Tibial artery (tissue), 4 donors: Measurements from ENCODE around the gene SLC6A17.
A peak's percentile ranks its signal among the peaks of the same experiment; 100 is the strongest.

Experiments used
- DNase-seq, 2 donors: peaks; one replicate each; pipeline ENCODE4 v3.0.0-alpha.2; 2019
- H3K27ac ChIP-seq, 2 donors: fragments of 200-600 bp; sonication (generic) in 1 of 2; 1 replicate in 1 of 2; 2 replicates in 1 of 2; pipeline ENCODE4 v1.5.1; 2018 to 2019; ENCODE audit warnings: mild to moderate bottlenecking in 1 of 2
- H3K27me3 ChIP-seq, 2 donors: fragments of 200-600 bp; sonication (generic) in 1 of 2; one replicate each; pipeline versions ENCODE4 v1.5.1 to v1.6.0; 2016 to 2019
- H3K36me3 ChIP-seq, 3 donors: fragments of 200-600 bp; sonication (generic) in 2 of 3; one replicate each; pipeline ENCODE4 v1.5.1; 2016 to 2019; ENCODE audit warnings: mild to moderate bottlenecking in 2 of 3
- H3K4me1 ChIP-seq, 4 donors: fragments of 200-600 bp; sonication (generic) in 2 of 4; 1 replicate in 3 of 4; 2 replicates in 1 of 4; pipeline ENCODE4 v1.5.1; 2016 to 2019
- H3K4me3 ChIP-seq, 2 donors: fragments of 200-600 bp; sonication (generic) in 1 of 2; 1 replicate in 1 of 2; 2 replicates in 1 of 2; pipeline ENCODE4 v1.5.1; 2018 to 2019; ENCODE audit warnings: mild to moderate bottlenecking in 2 of 2
- H3K9me3 ChIP-seq, 3 donors: fragments of 200-600 bp; sonication (generic) in 1 of 3; one replicate each; pipeline ENCODE4 v1.5.1; 2016 to 2019
- CTCF ChIP-seq, 2 experiments: fragments of 200-600 bp in 1 of 2; fragments of 450-650 bp in 1 of 2; IDR thresholded peaks; one replicate each; pipeline ENCODE4 v1.5.1; 2017 to 2019; ENCODE audit warnings: antibody characterized with exemption in 2 of 2, mild to moderate bottlenecking in 1 of 2, moderate library complexity in 1 of 2
- intact Hi-C: fragments of 100-400 bp; cut with DNase I; formaldehyde crosslinking; loops from one replicate; pipeline ENCODE4 v1.15.0; 2023; ENCODE audit warnings: low total_unique reads

The SLC6A17 gene

GRCh38 chr1:110135246-110135645, 15.0 kb upstream of the SLC6A17 start:
- TF ChIP-seq CTCF (IDR thresholded peaks at IDR 0.05) = no peak
- Histone ChIP-seq H3K4me3 (no peak overlapping the region), H3K27ac (no peak overlapping the region), H3K36me3 (no peaks in the 10 kb centered on the region), H3K4me1 (peaks cover 0 to 21% (median 3%) of the 10 kb centered on the region in 4 donors), H3K27me3 (peaks cover 0 to 2% of the 10 kb centered on the region in 2 donors), H3K9me3 (no peaks in the 10 kb centered on the region)
- peak in 1 of 2 donors; percentile 23 for DNase-seq
- intact Hi-C loops = no loop called here

GRCh38 chr1:110135666-110136065, 14.6 kb upstream of the SLC6A17 start:
- H3K9me3 ChIP-seq = no peaks in the 10 kb centered on the region
- peak in 1 of 2 donors; percentile 16 for DNase-seq
- H3K4me3 ChIP-seq = no peak overlapping the region
- H3K4me1 ChIP-seq = peaks cover 0 to 17% (median under 1%) of the 10 kb centered on the region in 4 donors
- no peak overlapping the region for H3K27ac ChIP-seq
- no peak for TF ChIP-seq CTCF (IDR thresholded peaks at IDR 0.05)
- intact Hi-C loops = no loop called here
- peaks cover 0 to 5% of the 10 kb centered on the region in 2 donors for H3K27me3 ChIP-seq
- H3K36me3 ChIP-seq = no peaks in the 10 kb centered on the region

DNA sequence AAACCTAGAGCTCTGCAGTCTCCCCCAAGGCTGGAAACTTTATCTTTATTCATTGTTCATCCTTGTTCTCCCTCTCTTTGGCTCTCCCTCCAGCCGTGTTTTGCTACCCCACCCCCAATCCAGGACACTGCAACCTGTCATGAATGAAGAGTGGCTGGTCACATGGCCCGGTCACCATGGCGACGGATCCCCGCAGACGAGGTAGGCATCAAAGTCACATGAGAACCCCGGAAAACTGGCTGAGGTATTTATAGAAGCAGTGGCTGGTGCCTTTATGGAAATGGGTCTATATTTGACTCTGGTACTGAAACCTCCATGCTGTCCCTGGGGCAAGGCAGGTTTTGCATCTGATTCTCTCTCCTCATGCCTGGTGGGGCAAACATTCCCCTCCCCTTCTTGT, 13.4 kb upstream of the SLC6A17 start:
- peaks cover 0 to 5% of the 10 kb centered on the region in 2 donors for H3K27me3 ChIP-seq
- H3K4me3 ChIP-seq = no peak overlapping the region
- H3K27ac ChIP-seq = no peak overlapping the region
- H3K4me1 ChIP-seq = peaks cover 0 to 14% (median 0%) of the 10 kb centered on the region in 4 donors
- H3K9me3 ChIP-seq = no peaks in the 10 kb centered on the region
- peak in 1 of 2 donors; percentile 60 for DNase-seq
- no peak for TF ChIP-seq CTCF (IDR thresholded peaks at IDR 0.05)
- no peaks in the 10 kb centered on the region for H3K36me3 ChIP-seq
- intact Hi-C loops = no loop called here

DNA sequence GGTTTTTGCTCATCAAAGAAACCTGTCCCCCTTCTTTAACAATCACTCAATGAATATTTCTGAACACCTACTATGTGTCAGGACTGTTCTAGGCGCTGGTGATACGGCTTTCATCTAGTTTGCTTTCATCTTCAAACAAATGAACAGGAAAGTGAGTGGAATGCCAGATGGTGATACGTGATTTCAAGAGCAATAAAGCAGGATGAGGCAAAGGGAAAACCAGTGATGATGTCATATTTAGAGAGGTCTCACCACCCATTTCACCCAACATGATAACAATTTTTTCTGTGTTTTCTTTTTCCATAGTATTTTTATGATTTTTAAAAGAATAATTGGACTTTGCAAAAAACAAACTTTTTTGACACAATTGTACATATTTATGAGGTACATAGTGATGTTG, 11.3 kb upstream of the SLC6A17 start:
- Histone ChIP-seq H3K27me3 (peaks cover 0 to 11% of the 10 kb centered on the region in 2 donors), H3K4me3 (no peak overlapping the region), H3K36me3 (no peaks in the 10 kb centered on the region), H3K9me3 (no peaks in the 10 kb centered on the region), H3K27ac (no peak overlapping the region), H3K4me1 (peaks cover 0 to 5% (median 0%) of the 10 kb centered on the region in 4 donors)
- DNase-seq = no peak
- intact Hi-C loops = no loop called here
- no peak for TF ChIP-seq CTCF (IDR thresholded peaks at IDR 0.05)

- peaks cover 0 to 45% of the 10 kb centered on the region in 2 donors for H3K27me3 ChIP-seq
- no peaks in the 10 kb centered on the region for H3K36me3 ChIP-seq
- H3K9me3 ChIP-seq = no peaks in the 10 kb centered on the region
- H3K27ac ChIP-seq = no peak overlapping the region
- peak in 1 of 2 donors; percentile 15 for DNase-seq
- intact Hi-C loops = no loop called here
- H3K4me1 ChIP-seq = no peaks in the 10 kb centered on the region
- no peak overlapping the region for H3K4me3 ChIP-seq
- no peak for TF ChIP-seq CTCF (IDR thresholded peaks at IDR 0.05)
These were observed 5.9 kb upstream of the SLC6A17 start for GRCh38 chr1:110144366-110144765.

DNA sequence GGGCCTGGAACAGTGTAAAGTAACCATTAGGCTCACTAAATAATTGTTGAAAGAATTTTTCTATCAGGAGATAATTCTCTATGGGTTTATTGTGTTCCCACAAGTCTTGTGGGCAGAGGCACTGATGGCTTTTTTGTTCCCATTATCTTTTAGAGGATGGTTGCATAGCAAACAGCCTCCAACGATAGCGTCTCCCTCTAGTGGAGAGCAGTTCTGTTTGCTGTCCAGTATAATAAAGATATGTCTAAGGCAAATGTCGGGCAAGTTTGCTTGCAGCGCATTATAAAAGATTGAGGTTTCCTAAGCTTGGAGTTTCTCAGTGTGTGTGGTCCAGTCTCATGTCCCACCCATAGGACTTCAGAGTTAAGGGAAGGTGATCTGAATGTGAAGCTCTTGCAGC, 1.3 kb upstream of the SLC6A17 start:
- Histone ChIP-seq H3K4me1 (peaks cover 0 to 20% (median 17%) of the 10 kb centered on the region in 4 donors), H3K4me3 (no peak overlapping the region), H3K9me3 (no peaks in the 10 kb centered on the region), H3K36me3 (no peaks in the 10 kb centered on the region), H3K27me3 (peaks cover 3 to 76% of the 10 kb centered on the region in 2 donors), H3K27ac (no peak overlapping the region)
- DNase-seq = no peak
- intact Hi-C loops = no loop called here
- no peak for TF ChIP-seq CTCF (IDR thresholded peaks at IDR 0.05)
